Ovary (tissue), 9 donors: Measurements from ENCODE around the gene C8G. TPM values are rescaled to one million over a fixed set of nuclear protein-coding genes. Genes with fewer than 3 reads are reported as not detected.

Experiments
- DNase-seq, 5 donors: peaks; one replicate each; pipeline ENCODE4 v3.0.0-alpha.2; 2019 to 2020
- H3K27ac ChIP-seq, 2 donors: fragments of 200-600 bp; one replicate each; pipeline versions ENCODE4 v1.5.1 to v1.8.0; 2019 to 2022
- H3K27me3 ChIP-seq: fragments of 200-600 bp; one replicate; pipeline ENCODE4 v1.8.0; 2022
- H3K36me3 ChIP-seq: fragments of 200-600 bp; sonication (generic); one replicate; pipeline ENCODE4 v1.5.1; 2019
- H3K4me1 ChIP-seq: one replicate; pipeline ENCODE4 v1.8.1; 2013; ENCODE audit warnings: mild to moderate bottlenecking, moderate library complexity; ENCODE audit not compliant: insufficient read depth
- H3K4me3 ChIP-seq: fragments of 200-600 bp; sonication (generic); one replicate; pipeline ENCODE4 v1.5.1; 2017
- H3K9me3 ChIP-seq, 2 donors: fragments of 200-600 bp in 1 of 2; sonication (generic) in 1 of 2; one replicate each; pipeline versions ENCODE4 v1.5.1 to v1.8.1; 2013 to 2019; ENCODE audit warnings: mild to moderate bottlenecking in 1 of 2, moderate library complexity in 1 of 2
- EP300 ChIP-seq: sonication (generic); formaldehyde crosslinking; IDR thresholded peaks from one replicate; pipeline ENCODE4 v1.6.1; 2017; ENCODE audit warnings: antibody characterized with exemption
- POLR2A ChIP-seq: fragments of 450-650 bp; IDR thresholded peaks from one replicate; pipeline ENCODE4 v1.6.1; 2017; ENCODE audit warnings: antibody characterized with exemption, mild to moderate bottlenecking, moderate library complexity
- WGBS, 3 donors: extraction: QIAGEN DNeasy Blood & Tissue Kit in 1 of 3; methylation state at CpG; one replicate each; pipeline versions ENCODE4 v1.1.5 to v1.1.7; 2013 to 2017; 5-methylcytosine and 5-hydroxymethylcytosine counted together
- intact Hi-C, 4 donors: fragments of 100-400 bp; cut with DNase I; formaldehyde crosslinking; loops; one replicate each; pipeline versions ENCODE4 v1.11.0 to v1.15.1; 2022 to 2023
- polyA plus RNA-seq, 2 donors: library from polyadenylated mRNA; stranded (reverse); fragments of 200-250 nt in 1 of 2; fragments of 350-450 nt in 1 of 2; fragmentation: Illumina TruSeq in 1 of 2; extraction: RNeasy Lipid Tissue Mini Kit (QIAGEN cat#74804) in 1 of 2; gene quantifications; one replicate each; pipeline ENCODE4 v1.2.3, GENCODE V29; 2013 to 2014
- total RNA-seq, 7 donors: library from RNA; depleted of rRNA in 2 of 7; stranded (reverse); fragments of >200 nt in 2 of 7; fragmentation: NEBNext Ultra II Directional in 3 of 7; extraction: Animal tissue kit (Norgen Biotek cat#: 25700) in 3 of 7; gene quantifications; one replicate each; pipeline versions ENCODE4 v1.1.0 to v1.2.4, GENCODE V29; 2016 to 2023
- TF ChIP-seq, protein P1 (sequence below), 3 donors: fragments of 450-650 bp in 2 of 3; fragments of 200-600 bp in 1 of 3; IDR thresholded peaks; one replicate each; pipeline versions ENCODE4 v1.5.1 to v1.8.0; 2016 to 2022; ENCODE audit warnings: antibody characterized with exemption in 3 of 3, mild to moderate bottlenecking in 1 of 3
- donor health status: DM: no; HTN: no; CAD: no; lungs with moderate emphysema.
- donor health status: DM: no; HTN: no; CAD: no.
- donor health status: Bipolar disorder and iron deficiency.
- donor health status: DM: yes; HTN: yes; CAD: no.
- donor health status: DM: no; HTN: no; CAD: no.
- donor health status: DM: yes; HTN: yes; CAD: no.

The C8G gene
- total and polyA plus RNA-seq, 9 donors, result 0.38 to 1.00 TPM; not detected in 7

- H3K4me3 ChIP-seq, result no peak overlapping the region
- H3K9me3 ChIP-seq, result no peaks in the 10 kb centered on the region
- TF ChIP-seq, protein P1, sequence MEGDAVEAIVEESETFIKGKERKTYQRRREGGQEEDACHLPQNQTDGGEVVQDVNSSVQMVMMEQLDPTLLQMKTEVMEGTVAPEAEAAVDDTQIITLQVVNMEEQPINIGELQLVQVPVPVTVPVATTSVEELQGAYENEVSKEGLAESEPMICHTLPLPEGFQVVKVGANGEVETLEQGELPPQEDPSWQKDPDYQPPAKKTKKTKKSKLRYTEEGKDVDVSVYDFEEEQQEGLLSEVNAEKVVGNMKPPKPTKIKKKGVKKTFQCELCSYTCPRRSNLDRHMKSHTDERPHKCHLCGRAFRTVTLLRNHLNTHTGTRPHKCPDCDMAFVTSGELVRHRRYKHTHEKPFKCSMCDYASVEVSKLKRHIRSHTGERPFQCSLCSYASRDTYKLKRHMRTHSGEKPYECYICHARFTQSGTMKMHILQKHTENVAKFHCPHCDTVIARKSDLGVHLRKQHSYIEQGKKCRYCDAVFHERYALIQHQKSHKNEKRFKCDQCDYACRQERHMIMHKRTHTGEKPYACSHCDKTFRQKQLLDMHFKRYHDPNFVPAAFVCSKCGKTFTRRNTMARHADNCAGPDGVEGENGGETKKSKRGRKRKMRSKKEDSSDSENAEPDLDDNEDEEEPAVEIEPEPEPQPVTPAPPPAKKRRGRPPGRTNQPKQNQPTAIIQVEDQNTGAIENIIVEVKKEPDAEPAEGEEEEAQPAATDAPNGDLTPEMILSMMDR (IDR thresholded peaks at IDR 0.05), result no peak
- TF ChIP-seq POLR2A (no peak), EP300 (no peak)
- WGBS, 3 donors, result 73 to 78% (median 76%) methylated on average over 10 to 14 of the region's 14 CpGs
- no peak overlapping the region for H3K27ac ChIP-seq
- no peak for DNase-seq
- intact Hi-C loops, result no loop called here
- H3K36me3 ChIP-seq, result no peaks in the 10 kb centered on the region
- H3K4me1 ChIP-seq, result no peaks in the 10 kb centered on the region
- no peaks in the 10 kb centered on the region for H3K27me3 ChIP-seq
Observed at GRCh38 chr9:136971746-136972145, 26.7 kb downstream of the C8G start.

DNA sequence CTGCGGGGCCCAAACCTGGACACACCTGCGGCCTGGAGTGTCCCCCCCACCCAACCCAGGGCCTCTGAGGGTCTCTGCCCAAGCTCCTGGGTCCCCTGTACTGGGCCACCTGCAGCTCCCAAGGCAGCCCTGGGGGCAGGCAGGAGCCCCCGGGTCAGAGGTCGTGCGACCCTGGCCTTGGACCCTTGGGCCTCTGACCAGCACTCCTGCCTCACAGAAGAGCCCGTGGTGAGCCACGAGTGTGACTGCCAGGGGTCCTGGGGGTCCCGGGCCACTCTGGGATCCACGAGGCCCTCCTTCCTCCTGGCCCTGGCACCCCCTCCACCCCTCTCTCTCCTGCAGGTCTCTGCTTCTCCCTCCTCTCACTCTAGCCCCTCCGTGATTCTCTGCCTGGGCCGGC, 27.3 kb downstream of the C8G start:
- intact Hi-C loops, result no loop called here

GRCh38 chr9:136972743-136973142, 27.7 kb downstream of the C8G start:
- TF ChIP-seq, protein P1 (IDR thresholded peaks at IDR 0.05), result no peak
- no peak for TF ChIP-seq POLR2A
- no peak for TF ChIP-seq EP300
- no peak overlapping the region for H3K4me3 ChIP-seq
- H3K27ac ChIP-seq, result no peak overlapping the region
- no peak for DNase-seq
- H3K4me1 ChIP-seq, result peaks cover 2% of the 10 kb centered on the region
- WGBS, 3 donors, result 26 to 44% (median 36%) methylated on average over 13 of the region's 13 CpGs
- H3K9me3 ChIP-seq, result no peaks in the 10 kb centered on the region
- intact Hi-C loops, result no loop called here
- no peaks in the 10 kb centered on the region for H3K27me3 ChIP-seq
- H3K36me3 ChIP-seq, result no peaks in the 10 kb centered on the region

More for the DNA sequence above, 27.3 kb downstream of the C8G start:
- Histone ChIP-seq H3K36me3 (no peaks in the 10 kb centered on the region), H3K9me3 (no peaks in the 10 kb centered on the region), H3K27me3 (no peaks in the 10 kb centered on the region), H3K4me3 (no peak overlapping the region), H3K27ac (no peak overlapping the region), H3K4me1 (no peaks in the 10 kb centered on the region)
- TF ChIP-seq EP300 (no peak), POLR2A (no peak)
- TF ChIP-seq, protein P1 (IDR thresholded peaks at IDR 0.05), result no peak
- DNase-seq, result no peak
- 61 to 72% (median 70%) methylated on average over 11 of the region's 11 CpGs for WGBS, 3 donors

DNA sequence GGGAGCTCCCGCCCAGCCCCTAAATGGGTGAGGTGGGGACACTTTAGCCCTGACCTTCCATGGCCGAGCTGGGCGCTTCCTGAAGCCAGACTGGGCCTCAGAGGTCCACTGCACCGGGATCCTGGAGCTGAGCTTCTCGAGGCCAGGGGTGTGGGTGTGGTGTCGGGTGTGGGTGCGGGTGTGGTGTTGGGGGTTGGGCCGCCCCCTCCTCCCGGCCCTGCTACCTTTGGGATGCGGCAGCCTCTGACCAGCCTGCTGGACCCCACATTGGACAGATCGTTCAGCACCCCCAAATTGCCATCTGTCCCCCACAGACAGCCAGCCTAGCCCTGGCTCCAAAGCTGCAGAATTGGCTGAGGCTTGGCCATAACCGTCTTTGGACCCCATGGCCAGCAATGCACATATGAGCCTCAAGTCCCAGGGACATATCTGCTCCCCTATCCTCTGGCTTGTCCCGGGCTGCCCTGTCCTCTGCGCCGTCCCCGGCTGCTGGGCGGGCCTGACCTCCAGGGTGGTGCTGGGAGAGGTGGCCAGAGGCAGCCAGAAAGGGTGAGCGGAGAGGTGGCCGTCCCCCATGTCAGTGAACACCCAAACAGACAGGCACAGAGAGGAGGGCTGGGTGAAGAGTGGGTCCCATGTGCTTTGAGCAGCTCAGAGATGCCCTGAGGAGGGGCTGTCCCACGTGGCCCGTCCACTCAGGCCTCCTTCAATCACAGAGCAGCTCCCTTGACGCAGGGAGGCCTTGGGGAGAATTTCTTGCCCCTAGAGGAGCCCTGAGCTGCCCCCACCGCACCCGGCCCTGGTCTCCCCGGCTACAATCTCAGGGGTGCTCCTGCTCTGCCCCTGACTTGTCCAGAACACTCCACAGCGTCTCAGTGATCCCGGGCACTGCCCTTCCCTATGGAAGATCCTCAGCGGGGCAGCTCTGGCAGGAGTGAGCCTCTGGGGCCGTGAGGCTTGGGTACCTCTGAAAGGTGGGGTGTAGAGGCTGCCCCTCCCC, 28.9 kb downstream of the C8G start:
- intact Hi-C loops, result no loop called here
- 88 to 89% (median 89%) methylated on average over 28 to 29 of the region's 29 CpGs for WGBS, 3 donors

More for the DNA sequence above, 28.9 kb downstream of the C8G start:
- peaks cover 6% of the 10 kb centered on the region for H3K4me1 ChIP-seq
- DNase-seq, result no peak
- no peak overlapping the region for H3K27ac ChIP-seq
- H3K9me3 ChIP-seq, result no peaks in the 10 kb centered on the region
- TF ChIP-seq EP300 (no peak), POLR2A (no peak)
- TF ChIP-seq, protein P1 (IDR thresholded peaks at IDR 0.05), result no peak
- H3K27me3 ChIP-seq, result no peaks in the 10 kb centered on the region
- H3K36me3 ChIP-seq, result no peaks in the 10 kb centered on the region
- no peak overlapping the region for H3K4me3 ChIP-seq
